T-cell (primary cell): ENCODE measurements around the gene UBE2D4. TPM values are rescaled to one million over a fixed set of nuclear protein-coding genes. Genes with fewer than 3 reads are reported as not detected.
"Not testable (repeated sequence)": the region's sequence is repeated elsewhere in the genome, so short reads cannot be mapped to it uniquely, and the experiment has no call there.

Experiments used
- ATAC-seq, 4 experiments: fragments of 200-7000 bp in 3 of 4; fragments of 150-1000 bp in 1 of 4; cut with Tn5 transposase; replicated peaks in 1 of 4; 1 replicate in 3 of 4; 2 replicates in 1 of 4; pipeline ENCODE4 v1.10.0; 2021; ENCODE audit warnings: moderate library complexity in 3 of 4, mild to moderate bottlenecking in 2 of 4, moderate number of reproducible peaks in 1 of 4
- CTCF ChIA-PET, 2 donors: fragments of 300-600 bp; sonication (Branson Sonifier 250); formaldehyde crosslinking; loops; one replicate each; lab custom pipeline; 2022; ENCODE audit warnings: antibody characterized with exemption in 2 of 2; lab: Charles Lee
- POLR2A ChIA-PET, 2 donors: fragments of 300-600 bp; sonication (Branson Sonifier 250); formaldehyde crosslinking; loops; one replicate each; lab custom pipeline; 2022; ENCODE audit warnings: antibody characterized with exemption in 2 of 2; lab: Charles Lee
- DNase-seq, 35 experiments: peaks; one replicate each; pipeline versions ENCODE4 v3.0.0 to v3.0.0-alpha.2; 2013 to 2023
- H3K27ac ChIP-seq: one replicate; pipeline ENCODE4 v1.5.1; 2013; ENCODE audit warnings: low read length
- H3K27me3 ChIP-seq, 2 experiments: replicated peaks in 1 of 2; 1 replicate in 1 of 2; 2 replicates in 1 of 2; pipeline versions ENCODE4 v1.6.1 to v1.7.0; 2013; ENCODE audit warnings: low read length in 1 of 2, mixed read lengths in 1 of 2; ENCODE audit not compliant: control insufficient read depth in 2 of 2, insufficient read depth in 2 of 2; ENCODE audit errors: extremely low read depth in 1 of 2
- H3K36me3 ChIP-seq, 2 donors: 1 replicate in 1 of 2; 2 replicates in 1 of 2; pipeline versions ENCODE4 v1.6.1 to v1.7.0; 2013; ENCODE audit warnings: low read length in 1 of 2; ENCODE audit not compliant: control insufficient read depth in 2 of 2, insufficient read depth in 1 of 2; ENCODE audit errors: extremely low read depth in 1 of 2
- H3K4me1 ChIP-seq, 2 experiments: 1 replicate in 1 of 2; 2 replicates in 1 of 2; pipeline versions ENCODE4 v1.6.1 to v1.7.0; 2013; ENCODE audit warnings: low read length in 2 of 2, mixed read lengths in 1 of 2; ENCODE audit not compliant: insufficient read depth in 2 of 2, control insufficient read depth in 1 of 2; ENCODE audit errors: extremely low read depth in 1 of 2
- H3K4me3 ChIP-seq, 2 donors: 1 replicate in 1 of 2; 2 replicates in 1 of 2; pipeline versions ENCODE4 v1.5.1 to v1.7.0; 2013; ENCODE audit warnings: mild to moderate bottlenecking in 2 of 2, low read length in 1 of 2, moderate library complexity in 1 of 2; ENCODE audit not compliant: control insufficient read depth in 1 of 2; ENCODE audit errors: extremely low read depth in 1 of 2
- H3K9me3 ChIP-seq: 2 replicates; pipeline ENCODE4 v1.7.0; 2013
- H3K27ac Mint-ChIP-seq, 2 donors: one replicate each; pipeline ENCODE4 v1.8.0; 2020 to 2021; ENCODE audit warnings: mild to moderate bottlenecking in 2 of 2, mixed read lengths in 2 of 2
- H3K27me3 Mint-ChIP-seq, 2 donors: one replicate each; pipeline ENCODE4 v1.8.0; 2021 to 2022; ENCODE audit warnings: mixed read lengths in 2 of 2
- H3K36me3 Mint-ChIP-seq: one replicate; pipeline ENCODE4 v1.8.0; 2021; ENCODE audit warnings: mixed read lengths
- H3K4me1 Mint-ChIP-seq, 3 donors: one replicate each; pipeline ENCODE4 v1.8.0; 2020 to 2022; ENCODE audit warnings: mixed read lengths in 3 of 3, mild to moderate bottlenecking in 1 of 3
- H3K4me3 Mint-ChIP-seq, 3 donors: one replicate each; pipeline ENCODE4 v1.8.0; 2020 to 2022; ENCODE audit warnings: mild to moderate bottlenecking in 3 of 3, mixed read lengths in 3 of 3, moderate library complexity in 3 of 3
- H3K9me3 Mint-ChIP-seq, 3 donors: one replicate each; pipeline ENCODE4 v1.8.0; 2020 to 2022; ENCODE audit warnings: mixed read lengths in 3 of 3
- WGBS: methylation state at CpG from one replicate; pipeline ENCODE4 v1.1.5; 2013; ENCODE audit warnings: missing lambda C conversion rate; ENCODE audit not compliant: insufficient coverage; 5-methylcytosine and 5-hydroxymethylcytosine counted together
- total RNA-seq, 35 experiments: library from RNA in 6 of 35; stranded (reverse) in 6 of 35; fragments of 120-200 nt in 1 of 35; gene quantifications; one replicate each; pipeline versions ENCODE4 v1.2.1 to v1.2.4 and lab custom pipeline; 2013 to 2026

The UBE2D4 gene
- total RNA-seq, 5 donors from 2014 or later (not counting 1 experiment from before 2014, with no cell fraction given): 6.7 to 12.8 (median 10.4) TPM

DNA sequence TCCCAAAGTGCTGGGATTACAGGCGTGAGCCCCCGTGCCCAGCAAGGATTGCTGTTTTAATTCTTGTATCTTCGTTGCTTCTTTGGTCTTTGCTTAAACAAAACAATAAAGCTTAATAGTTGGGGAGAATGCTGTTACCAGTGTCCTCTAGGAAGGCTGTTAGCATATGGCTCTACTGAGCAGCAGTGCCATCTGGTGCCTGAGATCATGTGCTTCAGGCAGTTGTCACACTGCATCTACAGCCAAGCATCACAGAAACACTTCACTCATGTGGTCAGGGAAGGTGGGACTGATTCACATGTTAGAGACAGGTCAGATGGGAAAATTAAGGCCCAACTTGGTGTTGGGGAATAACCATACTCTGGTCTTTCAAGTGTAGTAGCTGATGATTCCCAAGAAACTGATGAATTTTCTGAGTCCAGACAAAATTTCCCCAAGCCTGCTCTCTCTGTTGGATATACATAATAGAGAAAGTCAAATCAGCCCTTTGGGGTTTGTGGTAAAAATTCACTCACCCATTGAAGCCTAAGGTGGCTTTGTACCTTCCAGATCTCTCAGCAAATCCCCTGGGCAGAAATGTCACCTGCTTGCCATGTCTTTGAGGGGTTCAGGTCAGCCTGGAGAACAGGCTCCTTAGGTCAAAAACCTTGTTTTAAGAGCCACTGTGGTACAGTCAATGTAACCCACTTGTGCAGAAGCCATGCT, 28.4 kb downstream of the UBE2D4 start:
- ATAC-seq (peak in 2 of 4 experiments; percentile 37 to 56), DNase-seq (peak in 8 of 35 experiments; percentile 5 to 34 (median 8))
- CTCF ChIA-PET: interaction anchor here in 1 of 2 donors (0.6 kb wide), 1 partner anchor 264 kb away, joined by 9 read pairs; no protein-coding TSS in a partner anchor
- Histone ChIP-seq H3K27me3 (no peaks in the 10 kb centered on the region), H3K9me3 (no peaks in the 10 kb centered on the region), H3K4me3 (no peak overlapping the region), H3K4me1 (peaks cover 0 to 6% of the 10 kb centered on the region in 2 experiments), H3K27ac (no peak overlapping the region), H3K36me3 (peaks cover 0 to 25% of the 10 kb centered on the region in 2 donors)
- Mint-ChIP-seq H3K36me3 (peaks cover 34% of the 10 kb centered on the region), H3K27ac (peak overlapping the region in 1 of 2 donors; percentile 30), H3K9me3 (no peaks in the 10 kb centered on the region), H3K4me1 (peaks cover 13 to 17% (median 13%) of the 10 kb centered on the region in 3 donors), H3K27me3 (no peaks in the 10 kb centered on the region), H3K4me3 (no peak overlapping the region)
- WGBS: no CpG with 5 or more reads among the region's 3 CpGs
- POLR2A ChIA-PET: no interaction called here

DNA sequence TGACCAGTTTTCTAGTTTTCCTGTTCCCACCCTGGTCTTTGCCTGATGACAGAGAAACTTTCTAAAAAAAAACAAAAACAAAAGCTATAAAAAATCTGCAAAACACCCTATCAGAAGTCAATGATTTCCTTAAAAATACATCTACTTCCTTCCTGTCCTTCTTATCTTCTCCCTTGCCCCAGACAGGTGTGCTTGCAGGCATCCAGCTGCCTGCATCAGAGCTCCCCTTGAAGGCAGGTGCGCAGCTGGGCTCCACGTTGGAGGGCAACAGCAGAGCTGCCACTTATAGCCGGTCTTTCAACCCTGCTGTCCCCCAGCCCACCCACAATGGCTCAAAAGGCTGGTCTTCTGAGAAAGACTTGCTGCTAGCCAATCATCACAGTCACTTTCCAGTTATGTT, 29.8 kb downstream of the UBE2D4 start:
- no peak for DNase-seq
- Histone ChIP-seq H3K9me3 (no peaks in the 10 kb centered on the region), H3K27me3 (no peaks in the 10 kb centered on the region), H3K4me1 (peaks cover 0 to 6% of the 10 kb centered on the region in 2 experiments), H3K36me3 (peaks cover 0 to 15% of the 10 kb centered on the region in 2 donors), H3K27ac (no peak overlapping the region), H3K4me3 (no peak overlapping the region)
- ChIA-PET CTCF (no interaction called here), POLR2A (no interaction called here)
- H3K4me1 Mint-ChIP-seq: peaks cover 13 to 17% (median 13%) of the 10 kb centered on the region in 3 donors
- peaks cover 37% of the 10 kb centered on the region for H3K36me3 Mint-ChIP-seq
- peak overlapping the region; percentile 50 to 85 for H3K27ac Mint-ChIP-seq
- no peaks in the 10 kb centered on the region for H3K27me3 Mint-ChIP-seq
- peak overlapping the region in 1 of 3 donors; percentile 24 for H3K4me3 Mint-ChIP-seq
- no peaks in the 10 kb centered on the region for H3K9me3 Mint-ChIP-seq
- WGBS: 30% methylated on average over 3 of the region's 3 CpGs
- ATAC-seq: peak in 2 of 4 experiments; percentile 33 to 64

DNA sequence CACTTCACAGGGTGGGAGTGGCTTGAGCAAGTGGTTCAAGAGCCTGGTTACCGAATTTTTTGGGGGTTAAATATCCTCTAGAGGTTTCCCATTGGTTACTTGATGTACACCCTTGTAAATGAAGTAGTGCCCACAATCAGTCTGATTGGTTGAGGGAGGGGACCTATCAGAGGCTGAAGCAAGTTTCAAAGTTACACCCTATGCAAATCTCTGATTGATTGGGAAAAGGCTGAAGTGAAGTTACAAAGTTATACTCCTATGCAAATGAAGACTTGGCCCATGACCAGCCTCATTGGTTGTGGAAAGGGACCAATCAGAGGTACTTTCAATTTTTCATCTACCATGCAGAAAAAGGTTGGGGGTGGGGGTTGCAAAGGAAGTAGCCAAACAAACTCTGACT, 34.7 kb downstream of the UBE2D4 start:
- Histone ChIP-seq H3K27me3 (no peaks in the 10 kb centered on the region), H3K27ac (no peak overlapping the region), H3K9me3 (no peaks in the 10 kb centered on the region), H3K4me1 (peaks cover 0 to 3% of the 10 kb centered on the region in 2 experiments), H3K36me3 (no peaks in the 10 kb centered on the region), H3K4me3 (no peak overlapping the region)
- ChIA-PET CTCF (no interaction called here), POLR2A (no interaction called here)
- ATAC-seq (no peak), DNase-seq (no peak)
- Mint-ChIP-seq H3K36me3 (peaks cover 24% of the 10 kb centered on the region), H3K4me3 (no peak overlapping the region), H3K27me3 (no peaks in the 10 kb centered on the region), H3K9me3 (no peaks in the 10 kb centered on the region), H3K27ac (no peak overlapping the region), H3K4me1 (peaks cover 6 to 7% (median 6%) of the 10 kb centered on the region in 3 donors)
- 0% methylated on average over 1 of the region's 1 CpG for WGBS

DNA sequence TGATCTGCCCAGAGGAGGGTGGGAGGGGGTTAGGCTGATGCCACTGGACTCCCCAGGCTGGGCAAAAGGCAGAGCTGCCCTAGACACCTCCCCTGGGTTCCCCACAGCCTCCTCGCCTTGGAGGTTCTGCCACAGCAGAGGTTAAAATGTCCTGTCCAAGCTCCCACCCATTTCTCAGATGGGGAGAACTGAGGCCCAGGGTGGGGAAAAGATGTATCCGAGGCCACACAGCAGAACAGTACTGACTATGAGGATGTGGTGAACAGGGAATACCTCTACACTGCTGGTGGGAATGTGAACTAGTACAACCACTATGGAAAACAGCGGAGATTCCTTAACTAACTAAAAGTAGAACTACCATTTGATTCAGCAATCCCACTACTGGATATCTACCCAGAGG, 40.2 kb downstream of the UBE2D4 start:
- H3K36me3 Mint-ChIP-seq, ATAC-seq, H3K27me3 ChIP-seq, H3K27ac Mint-ChIP-seq, H3K36me3 ChIP-seq, CTCF ChIA-PET, H3K27ac ChIP-seq, H3K4me3 Mint-ChIP-seq, H3K4me1 ChIP-seq, DNase-seq, H3K9me3 ChIP-seq, POLR2A ChIA-PET, H3K27me3 Mint-ChIP-seq, H3K4me1 Mint-ChIP-seq, H3K9me3 Mint-ChIP-seq, H3K4me3 ChIP-seq: not testable (repeated sequence)
- no CpG with 5 or more reads among the region's 3 CpGs for WGBS

DNA sequence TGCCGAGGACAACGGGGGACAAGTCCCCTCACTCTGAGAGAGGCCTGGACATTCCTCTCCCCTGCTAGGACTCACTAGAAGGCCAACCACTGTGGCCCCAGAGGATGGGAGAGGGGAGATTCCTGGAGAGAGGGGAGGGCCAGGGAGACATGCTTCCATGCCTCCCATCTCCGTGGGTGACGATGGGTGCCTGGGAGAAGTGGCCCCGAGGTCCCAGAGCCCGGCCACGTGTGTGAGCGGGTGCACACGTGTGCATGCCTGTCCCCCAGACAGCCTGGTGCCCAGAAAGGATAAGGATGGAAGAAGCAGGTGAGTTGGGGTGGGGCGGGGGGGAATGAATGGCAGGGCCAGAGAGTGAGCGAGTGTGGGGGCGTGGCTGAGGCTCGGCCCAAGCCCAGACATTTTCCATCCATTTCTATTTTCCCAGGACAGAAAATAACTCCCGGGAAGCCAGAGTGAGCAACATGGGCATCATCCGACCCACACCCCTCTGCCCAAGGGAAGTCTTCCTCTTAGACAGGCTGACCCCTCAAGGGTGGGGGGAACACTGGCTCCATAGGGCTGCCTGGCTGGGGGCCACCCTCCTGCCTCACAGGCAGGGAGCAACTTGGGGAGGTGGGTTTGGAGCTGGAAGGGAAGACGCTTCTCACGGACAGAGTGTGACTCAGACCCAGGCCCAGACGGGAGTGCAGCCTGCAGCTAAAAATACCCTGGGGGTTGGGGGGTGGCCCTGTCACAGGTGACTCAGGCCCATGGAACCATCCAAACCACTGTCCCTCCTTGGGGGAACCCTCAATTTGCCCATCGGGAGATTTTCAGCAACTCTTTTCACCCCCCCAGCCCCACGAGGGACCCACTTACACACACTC, 42.2 kb downstream of the UBE2D4 start:
- H3K9me3 ChIP-seq, H3K27me3 ChIP-seq, DNase-seq, POLR2A ChIA-PET, H3K27me3 Mint-ChIP-seq, H3K4me1 ChIP-seq, H3K4me1 Mint-ChIP-seq, H3K27ac Mint-ChIP-seq, H3K27ac ChIP-seq, H3K4me3 Mint-ChIP-seq, H3K36me3 ChIP-seq, H3K4me3 ChIP-seq, ATAC-seq, CTCF ChIA-PET, H3K36me3 Mint-ChIP-seq, H3K9me3 Mint-ChIP-seq: not testable (repeated sequence)
- WGBS: no CpG with 5 or more reads among the region's 20 CpGs

DNA sequence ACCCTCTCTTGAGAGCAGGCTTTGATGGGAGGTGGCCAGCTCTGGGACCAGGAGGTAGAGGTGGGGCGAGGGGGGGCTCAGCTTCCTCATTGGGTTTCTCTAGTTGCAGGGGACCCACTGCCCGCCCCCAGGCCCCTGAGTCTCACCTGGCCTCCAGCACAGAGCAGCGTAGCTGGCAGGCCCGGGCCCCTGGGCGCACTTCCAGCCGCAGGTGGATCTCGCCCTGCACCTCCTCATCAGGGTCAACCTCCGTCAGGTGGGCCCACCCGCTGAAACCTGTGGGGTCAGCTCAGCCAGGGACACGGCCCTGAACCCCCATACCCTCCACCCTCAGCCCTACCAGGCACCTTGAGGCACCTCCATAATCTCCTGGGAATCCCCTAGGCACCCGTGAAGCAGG, 43.4 kb downstream of the UBE2D4 start:
- H3K27me3 Mint-ChIP-seq, H3K4me3 ChIP-seq, DNase-seq, H3K9me3 Mint-ChIP-seq, ATAC-seq, H3K4me1 ChIP-seq, H3K36me3 Mint-ChIP-seq, H3K4me3 Mint-ChIP-seq, H3K27ac ChIP-seq, H3K36me3 ChIP-seq, H3K27me3 ChIP-seq, POLR2A ChIA-PET, H3K4me1 Mint-ChIP-seq, CTCF ChIA-PET, H3K9me3 ChIP-seq, H3K27ac Mint-ChIP-seq: not testable (repeated sequence)
- 96% methylated on average over 8 of the region's 11 CpGs for WGBS
